HG03521 (cell line): ENCODE data around the gene C2orf92.
A peak's percentile ranks its signal among the peaks of the same experiment; 100 is the strongest.

ENCODE experiments used
- ATAC-seq: cut with Tn5 transposase; IDR thresholded peaks from one replicate; pipeline ENCODE4 v1.9.1; 2021; ENCODE audit warnings: mild to moderate bottlenecking, moderate library complexity; ENCODE audit not compliant: unreplicated experiment

The C2orf92 gene

DNA sequence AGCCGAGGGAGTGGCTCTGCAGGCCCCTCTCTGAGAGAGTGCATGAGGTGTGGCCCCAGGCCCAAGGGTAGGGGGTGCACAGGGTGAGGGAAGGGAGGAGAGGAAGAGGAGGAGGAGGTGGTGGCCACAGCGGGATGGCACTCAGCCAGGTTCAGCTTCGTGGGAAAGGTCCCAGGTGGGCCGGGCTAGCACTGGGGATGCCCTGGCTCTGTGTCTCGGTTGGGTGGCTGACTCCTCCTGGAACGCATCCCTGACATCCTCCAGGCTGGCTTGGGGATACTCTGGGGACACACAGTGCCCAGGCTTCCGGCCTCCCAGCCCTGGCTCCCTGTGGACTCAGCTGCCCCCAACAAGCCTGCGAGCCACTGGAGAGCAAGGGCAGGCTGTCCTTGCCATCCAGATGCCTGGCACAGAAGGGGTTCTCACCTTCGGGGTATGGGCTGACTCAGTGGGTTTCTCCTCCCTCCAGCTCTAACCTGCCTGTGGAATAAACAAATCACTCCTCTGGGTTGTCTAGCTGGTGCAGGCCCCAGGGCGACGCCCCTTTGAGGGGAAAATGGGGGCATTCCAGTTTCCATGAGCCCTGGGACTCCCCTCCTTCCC, 43.3 kb downstream of the C2orf92 start:
- no peak for ATAC-seq

DNA sequence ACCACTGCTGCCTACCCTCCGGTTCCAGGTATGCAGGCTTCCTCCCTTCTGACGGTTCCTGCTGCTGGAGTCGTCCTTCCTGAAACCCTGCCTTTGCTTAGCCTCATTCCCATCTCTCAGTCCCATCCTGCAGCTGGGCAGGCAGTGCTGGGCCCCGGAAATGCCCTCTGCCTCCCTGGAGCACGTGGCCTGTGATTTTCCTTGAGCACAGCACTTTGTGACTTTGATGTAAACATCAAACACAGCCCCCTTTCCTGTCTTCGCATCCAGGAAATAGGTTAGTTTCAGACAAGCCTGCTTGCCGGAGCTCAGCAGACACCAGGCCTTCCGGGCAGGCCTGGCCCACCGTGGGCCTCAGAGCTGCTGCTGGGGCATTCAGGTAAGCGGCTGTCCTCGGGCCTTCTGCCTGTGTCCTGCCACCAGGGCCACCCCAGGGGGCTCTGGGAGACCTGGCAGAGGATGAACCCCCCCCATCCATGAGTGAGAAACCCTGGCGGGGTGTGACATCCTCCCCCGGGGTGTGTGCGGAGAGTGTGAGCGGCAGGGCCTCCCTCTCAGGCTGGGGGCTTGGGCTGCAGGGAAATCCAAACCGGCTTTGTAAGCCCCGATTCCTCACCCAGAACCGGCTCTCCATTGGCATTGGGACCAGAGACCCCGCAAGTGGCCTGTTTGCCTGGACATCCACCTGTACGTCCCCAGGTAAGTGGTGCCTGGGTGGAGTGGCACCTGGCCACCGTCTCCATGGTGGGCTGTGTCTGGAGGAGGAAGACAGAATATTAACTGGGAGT, 44.0 kb downstream of the C2orf92 start, which contains the start of gene ZAP70:
Gene ZAP70, plus strand, starts transcription at position 281 of the 788 bp plus-strand sequence. CDS start 10,461 bp downstream, outside the sequence.
- no peak for ATAC-seq

DNA sequence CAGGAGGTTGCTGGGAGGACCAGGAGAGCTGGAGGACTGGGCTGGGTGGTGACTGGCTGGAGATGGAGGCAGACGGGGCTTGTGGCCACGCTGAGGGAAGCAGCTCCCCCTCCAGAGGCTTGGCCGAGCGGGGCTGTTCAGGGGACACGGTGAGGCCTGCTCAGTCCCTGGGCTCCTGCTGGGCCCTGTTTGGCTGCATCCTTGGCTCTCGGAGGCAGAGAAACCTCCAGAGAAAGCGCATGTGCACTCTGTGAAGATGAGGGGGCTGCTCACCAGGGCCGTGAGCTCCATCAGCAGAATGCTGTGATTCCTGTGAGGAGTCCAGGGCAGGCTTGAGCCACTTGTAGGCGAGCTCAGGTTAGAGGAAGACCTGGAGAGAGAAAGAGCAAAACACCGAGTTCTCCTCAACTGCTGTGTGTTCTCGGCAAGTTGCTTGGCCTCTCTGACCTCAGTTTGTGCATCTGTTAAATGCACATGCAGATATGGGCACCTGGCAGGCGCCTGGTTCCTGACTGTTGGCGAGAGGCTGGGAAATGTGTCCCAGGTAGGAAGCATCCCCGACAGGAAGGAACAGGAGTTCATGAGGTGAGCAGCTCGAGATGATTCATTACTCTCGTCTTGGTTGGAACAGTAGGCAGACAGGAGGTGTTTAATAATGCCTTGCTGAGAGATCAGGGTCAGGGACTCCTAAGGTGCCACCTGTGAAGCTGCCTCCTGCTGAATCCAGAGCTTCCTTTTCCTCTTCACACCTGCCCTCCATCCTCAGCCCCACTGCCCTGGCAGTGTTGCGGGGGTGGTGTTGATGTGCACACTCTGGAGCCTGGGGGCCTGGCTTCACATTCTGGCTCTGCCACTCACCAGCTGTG, 44.8 kb downstream of the C2orf92 start:
- ATAC-seq, result no peak

DNA sequence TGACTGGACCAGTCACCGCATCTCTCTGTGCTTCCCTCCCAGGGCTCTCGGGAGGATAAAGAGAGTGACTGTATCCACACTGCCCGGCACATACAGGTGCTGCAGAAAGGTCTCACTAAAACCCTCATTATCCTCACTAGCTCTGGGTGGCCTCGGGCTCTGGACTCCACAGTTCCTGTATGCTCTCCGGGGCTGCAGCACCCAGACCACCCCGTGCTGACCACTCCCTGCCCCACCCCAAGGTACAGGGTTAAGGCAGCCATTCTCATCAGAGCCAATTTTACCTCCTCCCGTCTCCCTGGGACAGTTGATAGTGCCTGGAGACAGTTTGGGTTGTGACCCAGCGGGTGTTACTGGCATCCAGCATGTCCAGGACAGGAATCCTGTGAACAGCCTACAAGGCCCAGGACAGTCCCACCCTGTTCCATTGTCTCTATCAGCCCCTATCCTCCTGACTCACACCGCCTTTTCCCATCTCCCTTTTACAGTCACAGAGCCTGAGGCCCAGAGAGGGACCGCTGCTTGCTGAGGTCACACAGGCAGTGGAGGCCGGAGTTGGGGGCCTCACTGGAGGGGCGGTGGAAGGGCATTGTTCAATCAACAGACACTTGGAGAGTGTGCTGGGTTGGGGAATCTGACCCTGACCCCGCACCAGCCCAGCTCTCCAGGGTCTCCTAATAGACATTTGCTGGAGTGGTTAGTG, 45.6 kb downstream of the C2orf92 start:
- no peak for ATAC-seq

DNA sequence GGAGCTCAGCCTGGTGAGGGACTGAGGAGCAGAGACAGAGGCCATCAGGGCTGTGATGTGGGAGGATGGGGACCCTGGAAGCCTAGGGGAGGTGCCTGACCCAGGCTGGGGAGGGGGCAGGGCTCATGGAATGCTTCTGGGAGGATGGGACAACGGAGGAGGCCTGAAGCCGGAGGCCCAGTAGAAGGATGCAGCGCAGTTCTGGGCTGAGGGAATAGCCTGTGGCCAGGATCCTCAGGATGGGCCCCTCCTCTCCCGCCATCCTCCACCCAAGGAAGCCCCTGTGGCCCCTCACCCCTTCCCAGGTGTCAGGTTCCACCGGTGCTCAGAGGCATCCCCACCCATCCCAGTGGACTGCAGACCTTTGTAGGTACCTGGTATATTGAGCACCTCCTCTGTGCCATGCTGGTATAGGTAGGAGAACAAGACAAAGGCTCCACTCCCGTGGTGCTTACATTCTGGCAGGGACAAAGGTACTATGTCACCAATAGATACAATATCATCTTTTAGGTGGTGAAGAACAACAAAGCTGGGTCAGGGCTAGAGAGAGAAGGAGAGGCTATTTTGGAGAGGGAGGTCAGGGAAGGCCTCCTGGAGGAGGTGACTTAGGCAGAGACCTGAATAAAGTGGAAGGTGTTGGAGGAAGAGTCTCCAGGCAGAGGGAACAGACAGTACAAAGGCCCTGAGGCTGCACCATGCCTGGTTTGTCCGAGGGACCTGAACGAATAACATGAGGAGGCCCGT, 46.6 kb downstream of the C2orf92 start:
- no peak for ATAC-seq

DNA sequence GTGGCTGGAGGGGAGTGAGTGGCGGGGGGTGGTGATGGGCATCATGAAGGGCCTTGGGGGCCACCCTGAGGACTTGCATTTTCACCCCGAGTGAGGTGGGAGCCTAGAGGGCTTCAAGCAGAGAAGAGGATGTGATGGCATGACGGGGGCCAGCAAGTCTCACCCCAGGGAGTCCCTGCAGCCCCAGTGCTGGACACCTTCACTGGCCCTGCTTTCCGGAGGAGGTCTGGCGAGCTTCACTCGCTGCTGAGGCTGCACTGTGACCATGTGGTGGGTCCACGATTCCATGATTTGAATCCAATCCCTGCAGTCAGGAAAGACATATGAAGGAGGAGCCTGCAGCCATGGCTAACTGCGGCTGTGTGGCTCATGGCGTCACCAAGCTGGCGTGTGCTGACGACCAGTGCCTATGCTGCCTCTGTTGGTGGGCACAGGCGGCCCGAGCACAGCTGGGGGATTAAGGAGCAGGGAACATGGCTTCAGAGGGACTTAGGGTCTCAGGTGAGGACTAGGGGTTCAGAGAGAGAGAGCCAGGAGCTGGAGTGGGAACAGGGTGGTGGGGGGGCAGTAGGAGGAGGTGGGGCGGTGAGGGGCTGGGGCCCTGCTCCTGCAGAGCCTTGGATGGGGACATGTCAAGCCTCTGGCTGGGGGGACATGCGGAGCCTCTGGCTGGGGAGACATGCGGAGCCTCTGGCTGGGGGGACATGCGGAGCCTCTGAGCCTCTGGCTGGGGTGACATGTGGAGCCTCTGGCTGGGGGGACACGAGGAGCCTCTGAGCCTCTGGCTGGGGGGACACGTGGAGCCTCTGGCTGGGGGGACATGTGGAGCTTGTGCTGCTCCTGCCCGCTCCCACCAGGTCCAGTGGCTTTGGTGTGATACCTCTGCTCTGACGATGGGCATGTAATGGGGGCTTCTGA, 47.4 kb downstream of the C2orf92 start:
- no peak for ATAC-seq

DNA sequence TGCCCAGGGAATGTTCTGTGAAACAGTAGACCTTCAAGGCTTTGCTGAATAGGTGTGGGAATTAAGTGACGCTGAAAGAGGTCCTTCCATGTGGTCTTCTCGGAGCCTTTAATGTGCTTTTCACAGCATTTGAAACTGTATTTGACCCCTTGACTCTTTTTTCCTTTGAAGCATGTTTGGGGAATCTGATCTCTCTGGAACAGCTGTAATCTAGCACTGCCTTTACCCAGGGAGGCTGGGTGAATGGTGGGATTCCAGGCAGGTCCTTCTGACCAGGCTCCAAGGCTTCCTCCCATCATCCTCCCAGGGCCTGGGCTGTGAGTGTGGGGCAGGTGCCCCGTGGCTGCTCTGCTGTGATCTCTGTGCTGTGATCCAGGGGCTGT, 48.1 kb downstream of the C2orf92 start:
- ATAC-seq, result no peak

DNA sequence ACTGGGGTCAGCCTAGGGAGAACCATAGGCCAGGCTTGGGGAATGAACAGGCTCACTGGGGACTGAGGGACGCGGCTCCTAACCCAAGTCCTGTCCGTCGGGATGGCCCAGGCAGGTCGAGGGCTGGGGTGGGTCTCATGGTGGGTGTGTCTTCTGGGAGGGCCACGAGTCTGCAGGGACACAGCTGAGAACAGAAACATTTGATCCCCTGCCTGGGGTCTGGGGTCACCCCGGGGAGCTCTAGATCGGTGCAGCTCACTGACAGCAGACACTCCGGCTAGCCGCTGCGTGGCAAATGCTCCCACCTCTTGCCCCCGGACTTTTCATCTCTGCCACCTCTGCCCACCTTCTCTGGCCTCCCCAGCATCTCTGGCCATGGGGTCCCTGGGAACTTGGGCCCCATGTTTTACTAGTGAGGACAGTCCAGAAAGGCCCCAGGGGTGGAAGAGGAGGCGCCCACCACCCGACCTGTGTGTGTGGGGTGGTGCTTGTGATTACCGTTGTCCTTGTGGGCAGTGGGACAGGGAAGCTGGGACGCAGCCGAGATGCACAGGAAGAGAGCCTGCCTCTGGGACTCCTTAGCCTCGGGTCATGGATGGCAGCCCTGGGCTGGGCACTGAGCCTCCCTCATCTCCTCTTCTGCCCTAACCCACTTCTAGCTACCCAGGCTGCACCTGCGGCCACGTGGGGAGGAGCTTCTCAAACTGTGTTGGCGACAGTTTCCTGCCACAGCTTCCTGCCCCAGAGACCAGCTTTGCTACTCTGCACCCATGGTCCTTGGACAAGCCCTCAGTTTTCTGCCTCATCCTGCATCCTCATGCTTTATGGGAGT, 48.8 kb downstream of the C2orf92 start:
- peak; percentile 62 for ATAC-seq

DNA sequence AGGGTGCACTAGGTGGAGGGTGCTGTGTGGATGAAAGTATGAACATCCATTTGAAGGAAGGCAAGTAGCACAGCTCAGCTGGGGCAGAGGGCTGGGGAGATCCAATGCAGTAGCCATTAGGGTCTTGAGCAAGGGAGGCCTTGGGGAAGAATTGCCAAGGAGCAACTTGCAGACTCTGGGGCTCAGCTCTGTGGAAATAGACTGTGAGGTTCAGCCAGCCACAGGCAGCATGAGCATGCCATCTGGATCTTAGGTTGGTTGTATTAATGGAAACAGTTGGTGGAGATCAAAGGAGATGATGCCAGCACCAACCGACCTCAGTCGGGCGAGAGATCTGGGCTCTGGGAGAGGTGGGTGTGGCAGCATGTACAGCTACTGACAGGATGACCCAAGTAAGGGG, 49.4 kb downstream of the C2orf92 start:
- no peak for ATAC-seq

DNA sequence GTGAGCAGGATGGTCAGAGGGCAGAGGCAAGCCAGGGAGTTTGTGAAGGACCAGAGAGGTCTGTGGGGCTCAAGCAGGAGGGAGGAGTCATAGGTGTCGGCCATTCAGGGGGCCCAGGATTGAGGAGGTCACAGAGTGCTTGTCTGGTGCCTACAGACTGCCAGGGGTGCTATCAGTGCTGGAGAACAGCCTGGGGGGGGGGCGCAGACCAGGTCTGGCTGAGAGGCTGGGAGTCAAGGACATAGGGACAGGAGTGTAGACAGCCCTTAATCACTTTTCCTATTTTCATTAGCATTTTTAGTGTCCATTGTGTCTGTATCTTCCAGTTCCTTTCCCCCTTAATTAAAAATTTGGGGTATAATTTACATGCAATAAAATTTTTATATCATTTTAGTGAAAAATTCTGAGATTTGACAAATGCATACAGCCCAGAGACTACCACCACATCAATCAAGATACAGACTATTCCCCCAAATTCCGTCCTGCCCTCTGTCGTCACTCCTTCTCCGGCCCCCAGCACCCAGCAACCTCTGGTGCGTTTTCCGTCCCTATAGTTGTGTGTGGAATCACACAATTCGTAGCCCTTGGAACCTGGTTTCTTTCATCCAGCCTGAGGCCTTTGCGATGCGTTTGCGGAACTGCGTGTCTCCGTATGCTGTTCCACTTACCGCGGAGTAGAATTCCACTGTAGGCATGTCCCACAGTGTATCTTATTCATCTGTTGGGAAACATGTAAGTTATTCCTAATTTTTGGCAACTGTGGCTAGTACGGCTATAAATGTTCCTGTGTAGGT, 50.0 kb downstream of the C2orf92 start:
- ATAC-seq, result no peak

DNA sequence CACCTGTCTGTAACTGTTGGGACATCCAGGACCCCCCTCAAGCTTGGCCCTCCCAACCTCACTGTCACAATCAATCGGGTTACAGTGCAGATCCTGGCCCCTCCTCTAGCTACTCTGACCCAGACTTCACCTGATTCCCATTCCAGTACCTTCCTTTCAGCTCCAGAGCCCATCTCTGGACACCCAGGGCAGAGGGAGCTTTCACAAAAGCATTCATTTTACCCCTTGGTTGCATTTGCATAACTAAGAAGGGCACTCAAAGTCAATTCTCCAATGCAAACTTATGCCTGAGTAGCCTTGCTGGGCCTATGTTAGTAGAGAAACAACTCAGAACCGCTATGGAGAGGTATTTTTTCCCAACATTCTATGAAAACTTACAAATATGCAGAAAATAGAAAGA, 51.2 kb downstream of the C2orf92 start:
- ATAC-seq, result no peak

DNA sequence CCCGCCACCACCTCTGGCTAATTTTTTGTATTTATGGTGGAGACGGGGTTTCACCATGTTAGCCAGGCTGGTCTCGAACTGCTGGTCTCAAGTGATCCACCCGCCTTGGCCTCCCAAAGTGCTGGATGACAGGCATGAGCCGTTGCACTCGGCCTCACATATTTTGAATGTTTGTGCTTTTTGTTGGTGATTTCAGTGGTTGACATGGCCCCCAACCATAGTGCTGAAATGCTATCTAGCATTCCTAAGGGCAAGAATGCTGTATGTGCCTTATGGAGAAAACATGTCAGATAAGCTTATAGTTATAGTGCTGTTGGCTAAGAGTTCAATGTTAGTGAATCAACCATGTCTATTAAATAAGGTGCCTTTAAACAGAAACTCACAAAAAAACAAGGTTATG, 52.7 kb downstream of the C2orf92 start:
- no peak for ATAC-seq

DNA sequence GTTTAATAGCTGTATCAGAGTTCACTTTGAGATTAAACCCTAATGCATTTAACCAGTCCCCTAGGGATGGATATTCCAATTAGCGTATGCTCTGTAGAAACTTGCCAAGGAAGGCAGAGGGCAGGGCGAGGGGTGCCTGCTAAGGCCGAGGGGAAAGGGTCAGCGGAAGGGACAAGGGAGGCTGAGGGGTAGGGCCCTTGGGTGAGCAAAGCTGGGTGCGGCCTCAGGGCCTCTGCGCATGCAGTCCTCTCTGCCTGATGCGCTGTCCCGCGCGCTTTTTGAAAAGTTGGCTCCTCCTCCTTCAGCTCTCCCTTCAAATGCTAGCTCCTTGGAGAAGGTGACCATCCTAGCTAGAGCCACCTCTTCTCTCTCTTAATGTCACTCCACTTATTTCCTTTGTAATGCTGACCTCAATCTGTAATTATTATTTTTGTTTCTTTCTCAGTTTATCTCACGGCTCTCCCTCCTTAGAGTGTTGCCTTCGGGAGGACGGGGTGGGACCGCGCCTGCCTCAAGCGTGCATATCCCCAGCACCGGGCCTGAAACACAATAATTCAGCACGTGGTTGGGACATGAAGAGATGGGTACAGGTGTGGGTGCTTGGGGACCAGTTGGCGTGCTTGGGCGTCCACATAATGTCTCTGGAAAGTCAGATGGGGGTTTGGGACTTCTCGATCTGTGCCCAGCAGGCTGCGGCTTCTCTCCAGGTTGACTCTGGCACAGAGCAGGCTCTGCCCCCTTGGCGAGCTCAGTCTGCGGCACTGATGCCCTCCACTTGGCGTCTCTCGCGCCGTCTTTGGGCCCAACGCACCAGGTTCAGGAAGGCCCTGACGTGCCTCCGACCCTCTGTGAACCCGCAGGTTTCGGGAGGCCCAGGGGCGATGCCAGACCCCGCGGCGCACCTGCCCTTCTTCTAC, 53.9 kb downstream of the C2orf92 start:
- no peak for ATAC-seq

DNA sequence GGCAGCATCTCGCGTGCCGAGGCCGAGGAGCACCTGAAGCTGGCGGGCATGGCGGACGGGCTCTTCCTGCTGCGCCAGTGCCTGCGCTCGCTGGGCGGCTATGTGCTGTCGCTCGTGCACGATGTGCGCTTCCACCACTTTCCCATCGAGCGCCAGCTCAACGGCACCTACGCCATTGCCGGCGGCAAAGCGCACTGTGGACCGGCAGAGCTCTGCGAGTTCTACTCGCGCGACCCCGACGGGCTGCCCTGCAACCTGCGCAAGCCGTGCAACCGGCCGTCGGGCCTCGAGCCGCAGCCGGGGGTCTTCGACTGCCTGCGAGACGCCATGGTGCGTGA, 54.5 kb downstream of the C2orf92 start:
- ATAC-seq, result no peak

DNA sequence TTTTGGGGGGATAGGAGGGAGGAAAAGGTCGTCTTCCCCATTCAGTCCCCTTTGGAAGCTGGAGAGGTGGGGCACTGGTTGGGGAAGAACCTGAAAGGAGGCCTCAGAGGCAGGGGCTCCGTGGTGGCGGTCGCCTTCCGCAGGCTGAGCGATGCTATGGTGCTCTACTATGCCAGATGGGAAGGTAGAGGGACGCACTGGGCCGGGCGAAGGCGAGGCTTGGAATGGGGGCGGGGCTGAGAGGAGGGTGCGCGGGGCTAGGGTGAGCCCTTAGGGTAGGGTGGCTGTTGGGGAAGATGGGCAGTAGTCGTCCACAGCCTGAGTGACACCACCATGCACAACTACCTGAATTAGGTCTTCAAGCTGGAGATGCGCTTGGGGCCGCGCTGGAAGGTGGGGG, 55.0 kb downstream of the C2orf92 start:
- ATAC-seq, result no peak

DNA sequence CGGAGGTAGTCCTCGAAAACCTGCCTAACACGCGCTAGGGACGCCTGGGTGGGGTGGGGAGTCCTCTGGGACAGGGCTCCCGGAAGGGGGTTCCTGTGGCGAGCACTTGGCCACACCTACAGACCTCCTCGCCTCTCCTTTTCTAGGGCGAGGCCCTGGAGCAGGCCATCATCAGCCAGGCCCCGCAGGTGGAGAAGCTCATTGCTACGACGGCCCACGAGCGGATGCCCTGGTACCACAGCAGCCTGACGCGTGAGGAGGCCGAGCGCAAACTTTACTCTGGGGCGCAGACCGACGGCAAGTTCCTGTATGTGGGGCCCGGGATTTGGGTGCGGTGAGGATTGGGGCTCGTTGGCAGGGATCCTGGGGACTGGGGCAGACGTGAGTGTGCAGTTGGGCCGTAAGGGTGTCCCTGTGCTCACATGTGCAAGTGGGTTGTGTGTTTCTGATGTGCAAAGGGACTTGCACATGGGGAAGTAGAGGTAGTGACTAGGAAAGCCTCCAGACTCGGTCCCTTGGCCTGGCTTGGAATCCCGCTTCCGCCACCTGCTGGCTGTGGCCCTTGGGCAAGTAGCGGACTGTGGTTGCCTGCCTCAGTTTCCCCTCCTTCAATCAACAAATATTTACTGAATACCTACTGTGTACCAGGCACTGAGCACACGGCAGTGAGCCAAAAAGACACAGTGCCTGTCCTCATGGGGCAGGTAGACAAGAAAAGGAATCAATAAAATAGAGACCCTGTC, 55.6 kb downstream of the C2orf92 start:
- ATAC-seq, result no peak
